Kasumi-1 (cell line): Measurements from ENCODE around the gene EOGT.

Experiments used
- DNase-seq, 2 experiments: peaks; one replicate each; lab custom pipeline; 2025; lab: John Stamatoyannopoulos, UW

EOGT gene

DNA sequence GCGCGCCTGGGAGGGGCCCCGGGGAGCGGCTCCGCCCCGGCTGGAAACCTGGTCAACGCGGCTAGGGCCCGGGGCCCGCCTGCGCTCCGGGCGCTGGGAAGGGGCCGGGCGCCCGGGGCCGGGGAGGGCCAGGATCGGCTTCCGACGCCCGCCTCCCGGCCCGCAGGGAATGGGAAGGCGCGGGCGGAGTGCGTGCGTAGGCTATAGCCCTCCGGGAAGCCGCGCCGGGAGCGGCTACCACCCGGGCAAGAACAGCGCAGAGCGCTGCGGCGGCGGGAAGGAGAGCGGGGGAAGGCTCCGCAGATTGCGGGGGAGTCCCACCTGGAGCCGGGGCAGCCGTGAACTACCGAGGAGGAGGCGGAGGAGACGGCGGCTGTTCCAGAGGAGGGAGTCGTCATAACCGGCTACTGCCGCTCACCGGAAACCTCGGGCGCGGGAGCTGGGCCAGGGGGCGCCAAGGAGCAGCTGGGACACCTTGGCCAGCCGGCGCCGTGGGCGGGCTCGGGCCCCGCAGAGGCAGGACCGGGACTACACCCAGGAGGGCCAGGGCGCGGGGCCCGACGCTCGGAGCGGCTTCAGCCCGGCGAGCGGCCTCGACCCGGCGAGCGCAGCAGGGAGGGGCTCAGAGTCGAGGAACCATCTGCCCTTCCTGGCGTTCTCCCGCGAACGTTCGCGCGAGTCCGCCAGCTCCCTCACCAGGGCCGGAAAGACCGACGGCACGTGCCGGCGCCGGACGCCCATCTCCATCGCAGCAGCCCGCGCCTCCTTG is at the start of gene EOGT:
EOGT (minus strand) TSS at position 432 of the 769 bp plus-strand sequence. CDS start 3,838 bp downstream, outside the sequence.
- peak; percentile 62 to 73 for DNase-seq

DNA sequence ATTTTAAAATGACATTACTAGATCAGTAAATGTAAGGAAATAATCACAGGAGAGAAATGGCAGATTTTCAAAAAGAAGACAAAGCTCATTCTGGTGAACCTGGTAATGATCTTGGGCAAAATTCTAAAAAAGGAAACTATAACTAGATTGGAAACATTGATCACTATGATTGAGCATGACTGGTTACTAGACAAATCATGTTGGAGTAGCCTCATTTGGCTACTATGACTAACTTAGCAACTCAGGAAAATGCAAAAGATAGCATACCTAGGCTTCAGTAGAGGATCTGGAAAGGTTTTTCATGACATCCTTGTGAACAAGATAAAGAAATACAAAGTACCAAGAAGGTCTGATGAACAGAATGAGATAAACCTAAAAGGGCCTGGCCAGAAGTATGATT is 46.2 kb upstream of the EOGT start:
- no peak for DNase-seq

DNA sequence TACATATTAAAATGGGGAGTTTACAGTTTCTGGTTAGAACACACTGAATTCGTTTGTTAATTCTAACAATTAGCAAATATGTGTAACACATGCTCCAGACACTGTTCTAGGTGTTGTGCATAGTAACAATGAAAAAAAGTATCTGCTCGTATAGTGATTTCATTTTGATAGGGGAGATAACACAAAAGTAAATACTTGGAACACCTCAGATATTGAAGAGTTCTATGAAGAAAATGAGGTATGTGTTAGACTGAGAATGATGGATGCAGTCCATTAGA is 45.4 kb upstream of the EOGT start:
- no peak for DNase-seq

GRCh38 chr3:69058180-69058946 is 44.9 kb upstream of the EOGT start:
- DNase-seq, result peak; percentile 80 to 88

DNA sequence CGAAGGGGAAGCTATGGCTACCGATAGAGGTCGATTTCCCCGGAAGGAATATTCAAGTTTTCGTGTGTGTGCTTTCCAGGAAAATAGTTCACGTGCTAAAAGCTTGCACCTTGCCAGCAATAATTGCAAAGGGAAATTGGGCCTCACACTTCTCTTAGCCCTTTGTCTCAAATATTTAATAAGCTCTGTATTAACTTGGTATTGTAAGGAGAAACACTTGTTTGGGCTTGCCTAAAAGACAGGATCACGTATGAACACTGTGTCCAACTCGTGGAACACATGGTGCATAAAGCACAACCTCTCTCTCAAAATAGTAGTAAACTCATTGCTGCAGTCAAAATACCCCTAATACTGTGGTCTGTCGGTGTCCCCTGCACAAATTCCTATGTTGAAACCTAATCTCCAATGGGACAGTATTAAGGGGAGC is 39.0 kb upstream of the EOGT start:
- no peak for DNase-seq

- no peak for DNase-seq
Measured at GRCh38 chr3:69051756-69052471, 38.4 kb upstream of the EOGT start, which contains the start of gene TMF1. Gene TMF1, minus strand, starts transcription at chr3:69052333. Its CDS starts 247 bp downstream, at chr3:69052086.

DNA sequence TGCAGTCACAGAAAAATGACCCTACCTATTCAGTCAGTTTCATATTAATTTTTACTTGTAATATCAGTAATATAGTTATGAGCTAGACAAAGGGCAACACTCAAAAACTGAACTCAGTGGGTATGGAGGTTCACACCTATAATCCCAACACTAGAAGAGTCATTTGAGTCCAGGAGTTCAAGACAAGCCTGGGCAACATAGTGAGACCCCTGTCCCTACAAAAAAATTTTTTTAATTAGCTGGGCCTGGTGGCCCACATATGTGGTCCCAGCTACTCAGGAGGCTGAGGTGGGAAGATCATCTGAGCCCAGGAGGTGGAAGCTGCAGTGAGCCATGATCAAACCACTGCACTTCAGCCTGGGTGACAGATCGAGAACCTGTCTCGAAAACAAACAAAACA is 35.5 kb upstream of the EOGT start:
- DNase-seq, result no peak

DNA sequence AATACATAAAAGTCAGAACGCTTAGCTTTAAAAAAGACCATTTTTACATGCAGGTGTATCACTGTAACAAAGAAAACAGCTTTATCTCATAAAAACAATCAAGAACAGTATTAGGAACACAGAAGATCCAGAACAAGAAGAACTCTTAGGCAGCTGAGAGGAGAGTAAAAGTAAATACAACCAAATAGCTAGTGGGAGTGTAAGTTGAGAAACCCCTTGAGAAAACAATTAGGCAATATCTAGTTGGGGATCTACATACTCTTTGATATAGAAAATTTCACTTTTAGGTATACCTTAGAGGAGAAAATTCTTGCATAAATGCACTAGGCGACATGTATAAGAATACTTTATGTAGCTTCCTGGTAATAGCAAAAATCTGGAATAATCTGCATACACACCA is 31.1 kb upstream of the EOGT start:
- DNase-seq, result no peak

DNA sequence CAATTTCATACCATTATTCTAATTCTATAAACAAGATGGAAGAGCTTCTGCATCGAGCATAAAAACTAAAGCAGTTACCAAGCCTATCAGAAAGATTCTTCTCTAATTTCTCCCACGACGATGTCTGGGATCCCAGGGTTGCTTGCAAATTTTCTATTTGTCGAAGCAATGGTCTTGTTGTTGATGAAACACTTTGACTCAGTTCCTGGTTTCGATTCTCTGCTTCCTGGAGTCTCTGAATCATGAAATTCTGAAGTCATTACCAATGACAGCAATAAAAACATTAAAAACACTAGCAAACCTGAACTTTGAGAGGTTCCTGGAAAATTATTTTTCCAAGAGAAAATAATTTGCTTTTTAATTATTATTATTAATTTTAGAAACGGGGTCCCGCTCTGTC is 20.0 kb upstream of the EOGT start:
- DNase-seq, result no peak

- no peak for DNase-seq
Measured at GRCh38 chr3:69032737-69033136, 19.3 kb upstream of the EOGT start.

GRCh38 chr3:69032142-69032541 is 18.7 kb upstream of the EOGT start:
- DNase-seq, result no peak

DNA sequence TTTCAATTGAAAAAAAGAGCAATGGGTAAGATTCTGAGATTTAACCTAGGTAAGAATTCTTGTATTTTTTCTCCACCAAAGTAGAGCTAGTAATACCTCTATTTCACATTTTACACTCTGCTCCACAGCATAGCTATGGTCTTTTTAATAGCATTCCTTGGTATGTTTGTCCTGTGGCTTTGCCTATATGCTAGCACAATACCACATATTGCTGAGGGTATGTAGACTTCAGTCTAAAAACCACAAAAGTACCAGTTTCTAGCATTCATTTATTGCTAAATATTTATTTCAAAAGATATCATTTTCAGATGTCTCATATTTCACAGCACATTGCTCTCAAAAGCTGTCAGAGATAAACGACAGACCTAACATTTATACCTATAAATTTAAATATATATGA is 18.2 kb upstream of the EOGT start:
- DNase-seq, result no peak

GRCh38 chr3:69020857-69021256 is 7.4 kb upstream of the EOGT start:
- no peak for DNase-seq

DNA sequence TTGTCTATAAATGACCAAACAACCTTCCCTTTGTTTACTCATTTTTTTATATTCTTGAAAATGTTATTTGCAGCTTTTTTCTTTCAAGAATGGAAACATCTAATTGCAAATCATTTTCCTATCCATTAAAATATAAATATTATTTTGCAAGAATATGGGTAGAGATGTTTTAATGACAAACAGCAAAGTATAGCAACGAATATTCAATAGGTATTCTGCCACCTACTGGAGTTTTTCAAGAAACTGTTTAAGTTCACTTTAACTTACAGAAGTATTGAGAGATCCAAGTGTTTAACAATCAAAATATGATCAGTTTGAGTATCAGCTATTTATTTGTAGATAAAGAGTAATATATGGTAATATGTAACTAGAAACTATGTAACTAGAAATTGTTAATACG is 6.9 kb upstream of the EOGT start:
- DNase-seq, result peak; percentile 35 to 70

- no peak for DNase-seq
Measured at GRCh38 chr3:69016901-69017300, 3.4 kb upstream of the EOGT start.

DNA sequence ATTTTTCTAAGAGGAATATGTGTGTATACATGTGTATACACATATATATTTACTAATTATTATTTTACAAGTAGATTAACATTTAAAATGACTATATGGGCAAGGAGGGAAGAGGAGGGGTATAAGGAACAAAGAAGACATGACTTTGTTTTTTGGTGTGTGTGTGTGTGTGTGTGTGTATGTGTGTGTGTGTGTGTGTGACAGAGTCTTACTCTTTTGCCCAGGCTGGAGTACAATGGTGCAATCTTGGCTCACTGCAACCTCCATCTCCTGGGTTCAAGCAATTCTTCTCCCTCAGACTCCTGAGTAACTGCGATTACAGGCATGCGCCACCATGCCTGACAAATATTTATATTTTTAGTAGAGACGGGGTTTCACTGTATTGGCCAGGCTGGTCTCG is 2.6 kb upstream of the EOGT start:
- no peak for DNase-seq

DNA sequence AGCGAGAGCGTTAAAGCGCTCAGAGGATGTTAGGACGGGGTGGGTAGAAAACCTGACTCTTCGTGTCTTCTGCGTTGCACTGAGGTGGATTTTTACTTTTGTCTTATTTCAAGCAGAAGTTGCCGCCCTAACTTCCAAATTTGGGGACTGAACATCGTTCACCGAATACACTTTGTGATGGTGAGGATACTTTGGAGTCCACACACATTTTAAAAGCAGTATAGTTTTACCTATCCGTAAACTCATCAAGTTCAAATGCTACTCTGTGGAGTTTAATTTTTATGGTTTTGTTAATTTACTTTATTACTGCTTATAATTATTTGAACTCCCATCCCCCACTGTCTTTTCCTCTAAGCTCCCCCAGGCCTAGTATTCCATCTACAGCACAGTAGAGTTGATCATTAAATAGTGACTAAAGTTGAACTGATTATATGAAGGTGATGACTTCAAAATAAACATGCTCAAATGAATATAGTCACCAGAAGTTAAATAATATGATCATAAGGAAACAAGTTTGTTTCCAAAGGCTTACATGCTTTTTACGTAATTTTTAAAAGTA is 617 bp upstream of the EOGT start:
- peak; percentile 29 to 39 for DNase-seq

- DNase-seq, result peak in 1 of 2 experiments; percentile 22
Measured at GRCh38 chr3:69012800-69013252, 658 bp downstream of the EOGT start.

- no peak for DNase-seq
Measured at GRCh38 chr3:69012100-69012799, 1.2 kb downstream of the EOGT start.

DNA sequence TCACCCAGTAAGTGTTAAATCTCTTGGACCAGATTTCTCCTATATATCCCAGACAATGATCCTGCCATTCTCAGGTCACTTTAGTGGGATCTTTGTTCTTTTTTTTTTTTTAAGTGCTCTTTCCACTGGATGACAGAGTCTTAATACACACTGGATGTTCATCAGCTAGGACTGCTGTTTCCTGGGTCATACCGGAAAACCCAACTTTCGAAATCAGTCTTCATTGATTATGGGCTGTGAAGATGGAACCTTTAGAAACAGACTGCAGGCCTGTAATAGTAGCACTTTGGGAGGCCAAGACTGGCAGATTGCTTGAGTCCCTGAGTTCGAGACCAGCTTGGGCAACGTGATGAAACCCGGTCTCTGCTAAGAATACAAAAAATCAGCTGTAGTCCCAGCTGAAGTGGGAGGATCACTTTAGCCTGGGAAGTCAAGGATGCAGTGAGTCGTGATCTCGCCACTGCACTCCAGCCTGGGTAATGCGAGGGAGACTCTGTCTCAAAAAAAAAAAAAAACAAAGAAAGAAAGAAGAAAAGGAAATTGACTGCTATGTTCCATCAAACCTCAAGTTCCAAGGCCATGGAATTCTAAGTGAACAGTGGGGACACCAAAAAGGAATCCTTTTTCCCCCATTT is 2.3 kb downstream of the EOGT start:
- DNase-seq, result no peak
